ENCODE data around the gene MAOA. TPM values are rescaled to one million over a fixed set of nuclear protein-coding genes. Genes with fewer than 3 reads are reported as not detected.

Gene MAOA
- total and polyA plus RNA-seq, 9 of the 15 experiments (the other 6 are each of a cell fraction or from before 2014, with no cell fraction given) = 0.68 to 2.7 (median 1.9) TPM

GRCh38 chrX:43629229-43629628 is 26.9 kb upstream of the MAOA start:
- Histone ChIP-seq H3K36me3 (ENCODE audit: control insufficient read depth, insufficient read depth, low read length) (no peaks in the 10 kb centered on the region), H4K20me1 (replicated peaks; ENCODE audit: control insufficient read depth, insufficient read depth, low read length) (no peaks in the 10 kb centered on the region), H2AFZ (ENCODE audit: low read depth, low read length) (no peak overlapping the region), H3K27ac (ENCODE audit: extremely low read depth, low read depth, low read length) (no peak overlapping the region), H3K4me1 (replicated peaks in 1 of 2; ENCODE audit: control insufficient read depth in 2 of 2, insufficient read depth in 2 of 2, low read length in 2 of 2) (no peaks in the 10 kb centered on the region; a peak in 1 of 5 replicates), H3K79me2 (ENCODE audit: control insufficient read depth, insufficient read depth, low read length) (no peaks in the 10 kb centered on the region), H3K9me3 (replicated peaks; ENCODE audit: control insufficient read depth, insufficient read depth, low read depth, low read length) (no peaks in the 10 kb centered on the region), H3K9ac (ENCODE audit: insufficient read depth in 1 of 2, low read depth in 2 of 2, low read length in 2 of 2) (no peak overlapping the region), H3K4me2 (ENCODE audit: insufficient read depth, low read length) (no peak overlapping the region), H3K27me3 (ENCODE audit: control insufficient read depth in 2 of 2, insufficient read depth in 2 of 2, low read length in 2 of 2) (no peaks in the 10 kb centered on the region), H3K4me3 (no peak overlapping the region), H3K9me1 (ENCODE audit: control insufficient read depth, insufficient read depth, low read length) (no peaks in the 10 kb centered on the region)
- POLR2A ChIA-PET = no interaction called here
- in situ Hi-C loops (cut with MboI) = no loop called here
- FAIRE-seq = no peak
- ATAC-seq = no peak
- intact Hi-C loops (cut with micrococcal nuclease) = no loop called here
- DNase-seq (ENCODE audit: extremely low read depth in 1 of 4, low spot score in 3 of 4) = no peak
- WGBS (ENCODE audit: insufficient coverage, low coverage, missing lambda C conversion rate) = 0% methylated on average over 1 of the region's 1 CpG
- no TSS peak for BruUV-seq (replicated peaks)
- CTCF ChIA-PET (ENCODE audit: low intra/inter-chr PET ratio) = no interaction called here
- TF ChIP-seq MECOM (CRISPR knock-in tag; IDR thresholded peaks at IDR 0.05) (no peak), ETV6 (IDR thresholded peaks at IDR 0.05; ENCODE audit: borderline replicate concordance in 1 of 2, low read depth in 2 of 2, low read length in 1 of 2) (no peak), ETV6 (CRISPR knock-in tag; IDR thresholded peaks at IDR 0.05; ENCODE audit: borderline replicate concordance) (no peak), BRF1 (IDR thresholded peaks at IDR 0.05; ENCODE audit: borderline replicate concordance, extremely low read depth, insufficient read length) (no peak), BCLAF1 (IDR thresholded peaks at IDR 0.05; ENCODE audit: borderline replicate concordance in 1 of 2, control insufficient read depth in 1 of 2, low read depth in 2 of 2, low read length in 1 of 2) (no peak), U2AF1 (optimal IDR thresholded peaks at IDR 0.05; ENCODE audit: low read depth, low read length) (no peak), ZNF77 (CRISPR knock-in tag; IDR thresholded peaks at IDR 0.05) (no peak), NR4A1 (CRISPR knock-in tag; IDR thresholded peaks at IDR 0.05) (no peak), NR4A1 (tag; IDR thresholded peaks at IDR 0.05) (no peak), ZNF398 (CRISPR knock-in tag; IDR thresholded peaks at IDR 0.05) (no peak), ZBTB7A (IDR thresholded peaks at IDR 0.05; ENCODE audit: borderline replicate concordance, control insufficient read depth, low read depth, low read length) (no peak), PCBP1 (IDR thresholded peaks at IDR 0.05; ENCODE audit: low read depth, low read length, poor library complexity, severe bottlenecking) (no peak), ARID1B (IDR thresholded peaks at IDR 0.05) (no peak), SOX6 (IDR thresholded peaks at IDR 0.05) (no peak)
